Subcutaneous adipose tissue (tissue), 4 donors: ENCODE measurements around the gene RBM4B. TPM values are rescaled to one million over a fixed set of nuclear protein-coding genes. Genes with fewer than 3 reads are reported as not detected.

ENCODE experiments used
- CTCF ChIP-seq: fragments of 450-650 bp; IDR thresholded peaks from one replicate; pipeline ENCODE4 v1.5.1; 2016; ENCODE audit warnings: low read depth, mild to moderate bottlenecking, control low read depth, antibody characterized with exemption, moderate library complexity
- total RNA-seq, 4 donors: library from RNA; depleted of rRNA; stranded (reverse); fragments of >200 nt; gene quantifications; one replicate each; pipeline ENCODE4 v1.1.0, GENCODE V29; 2016

RBM4B gene
- total RNA-seq, 4 donors from 2014 or later = 3.9 to 10.2 (median 9.0) TPM

- TF ChIP-seq CTCF = no peak
These were observed 6.9 kb upstream of the RBM4B start for GRCh38 chr11:66684635-66685034.

GRCh38 chr11:66683877-66684276 is 6.2 kb upstream of the RBM4B start:
- no peak for TF ChIP-seq CTCF

- no peak for TF ChIP-seq CTCF
These were observed 3.4 kb upstream of the RBM4B start for GRCh38 chr11:66680966-66681645.

GRCh38 chr11:66676931-66677598 is 622 bp downstream of the RBM4B start:
- no peak for TF ChIP-seq CTCF

GRCh38 chr11:66676282-66676919 is 1.3 kb downstream of the RBM4B start:
- TF ChIP-seq CTCF = no peak

GRCh38 chr11:66674964-66675602 is 2.6 kb downstream of the RBM4B start:
- no peak for TF ChIP-seq CTCF

- TF ChIP-seq CTCF = no peak
These were observed 6.9 kb downstream of the RBM4B start for GRCh38 chr11:66670816-66671215.
